GM12864 (cell line): ENCODE data around the gene ROR1.
"Not testable (repeated sequence)": the region's sequence is repeated elsewhere in the genome, so short reads cannot be mapped to it uniquely, and the experiment has no call there.

Experiments used
- DNase-seq: peaks from one replicate; pipeline ENCODE4 v3.0.0-alpha.2; 2011; ENCODE audit warnings: low read depth
- H3K4me3 ChIP-seq: 2 replicates; pipeline ENCODE4 v1.5.1; 2011; ENCODE audit warnings: mild to moderate bottlenecking, low read depth, low read length, control low read depth
- CTCF ChIP-seq: IDR thresholded peaks from 2 replicates; pipeline ENCODE4 v1.5.1; 2011; ENCODE audit warnings: low read depth, mild to moderate bottlenecking, moderate library complexity, low read length, control low read depth, inconsistent platforms; ENCODE audit errors: missing control alignments

Gene ROR1

GRCh38 chr1:64203420-64203819 lies 429.6 kb downstream of the ROR1 start, which contains the start of gene UBE2U:
UBE2U (plus strand) TSS chr1:64203623; CDS start chr1:64204051, 428 bp downstream.
- no peak for TF ChIP-seq CTCF
- DNase-seq = no peak
- H3K4me3 ChIP-seq = no peak within 1 kb of the TSS

- DNase-seq = no peak
- no peak overlapping the region for H3K4me3 ChIP-seq
- TF ChIP-seq CTCF = no peak
Observed at GRCh38 chr1:64209221-64209620, 435.4 kb downstream of the ROR1 start.

- no peak overlapping the region for H3K4me3 ChIP-seq
- no peak for TF ChIP-seq CTCF
- DNase-seq = no peak
Observed at GRCh38 chr1:64212031-64212430, 438.2 kb downstream of the ROR1 start.

- no peak for DNase-seq
- H3K4me3 ChIP-seq = no peak overlapping the region
- no peak for TF ChIP-seq CTCF
Observed at GRCh38 chr1:64215576-64215975, 441.8 kb downstream of the ROR1 start.

GRCh38 chr1:64220241-64220640 lies 446.4 kb downstream of the ROR1 start:
- no peak for TF ChIP-seq CTCF
- no peak for DNase-seq
- H3K4me3 ChIP-seq = no peak overlapping the region

- TF ChIP-seq CTCF = no peak
- DNase-seq = no peak
Observed at GRCh38 chr1:64223329-64224151, 449.7 kb downstream of the ROR1 start.

GRCh38 chr1:64224236-64224635 lies 450.4 kb downstream of the ROR1 start:
- not testable (repeated sequence) for DNase-seq, H3K4me3 ChIP-seq

More at GRCh38 chr1:64223329-64224151, 449.7 kb downstream of the ROR1 start:
- H3K4me3 ChIP-seq = no peak overlapping the region
